H1 (cell line): ENCODE data around the gene SRGAP2C. TPM values are rescaled to one million over a fixed set of nuclear protein-coding genes. Genes with fewer than 3 reads are reported as not detected.
"Not testable (repeated sequence)": the region's sequence is repeated elsewhere in the genome, so short reads cannot be mapped to it uniquely, and the experiment has no call there.

Experiments
- CTCF ChIA-PET: fragments of 300-600 bp; sonication (Branson Sonifier 250); formaldehyde crosslinking; loops from one replicate; lab custom pipeline; 2021; ENCODE audit not compliant: partially characterized antibody; lab: Charles Lee
- POLR2A ChIA-PET: fragments of 300-600 bp; sonication (Branson Sonifier 250); formaldehyde crosslinking; loops from one replicate; lab custom pipeline; 2021; ENCODE audit warnings: inconsistent platforms; ENCODE audit not compliant: partially characterized antibody; lab: Charles Lee
- DNase-seq, 2 experiments: peaks; one replicate each; pipeline versions ENCODE4 v3.0.0 to v3.0.0-alpha.2; 2010 to 2022; ENCODE audit warnings: low spot score in 2 of 2, low read depth in 1 of 2, mixed read lengths in 1 of 2
- FAIRE-seq: peaks from 2 replicates; lab custom pipeline; 2011; peaks lifted over from hg19 to GRCh38; lab: Jason Lieb, UNC
- H2AFZ ChIP-seq: 2 replicates; pipeline ENCODE4 v1.8.1; 2012; ENCODE audit warnings: low read length, inconsistent platforms
- H2AK5ac ChIP-seq: 2 replicates; pipeline ENCODE4 v1.6.1; 2013; ENCODE audit warnings: low read depth, low read length
- H2BK120ac ChIP-seq: replicated peaks from 2 replicates; pipeline ENCODE3; 2013; ENCODE audit warnings: low read depth, low read length, inconsistent platforms
- H2BK12ac ChIP-seq: 2 replicates; pipeline ENCODE4 v1.6.1; 2013; ENCODE audit warnings: low read depth, low read length
- H2BK15ac ChIP-seq: 2 replicates; pipeline ENCODE4 v1.6.1; 2013; ENCODE audit warnings: low read length
- H2BK20ac ChIP-seq: 2 replicates; pipeline ENCODE4 v1.6.1; 2013; ENCODE audit warnings: low read length
- H2BK5ac ChIP-seq: 2 replicates; pipeline ENCODE4 v1.6.1; 2013; ENCODE audit warnings: low read depth, low read length
- H3K14ac ChIP-seq: 2 replicates; pipeline ENCODE4 v1.6.1; 2013; ENCODE audit warnings: inconsistent platforms; ENCODE audit not compliant: insufficient read length
- H3K18ac ChIP-seq: 2 replicates; pipeline ENCODE4 v1.6.1; 2013; ENCODE audit warnings: low read length; ENCODE audit errors: extremely low read depth
- H3K23ac ChIP-seq: 2 replicates; pipeline ENCODE4 v1.6.1; 2013; ENCODE audit warnings: inconsistent platforms; ENCODE audit not compliant: insufficient read length
- H3K23me2 ChIP-seq: 2 replicates; pipeline ENCODE4 v1.6.1; 2013; ENCODE audit warnings: low read depth, low read length
- H3K27ac ChIP-seq: 2 replicates; pipeline ENCODE4 v1.6.1; 2011; ENCODE audit warnings: low read depth, low read length, inconsistent platforms
- H3K27me3 ChIP-seq, 4 experiments: replicated peaks in 1 of 4; 1 replicate in 1 of 4; 2 replicates in 3 of 4; pipeline versions ENCODE4 v1.6.1 to v1.8.1; 2011 to 2013; ENCODE audit warnings: low read length in 3 of 4, mild to moderate bottlenecking in 3 of 4, inconsistent platforms in 2 of 4, mixed read lengths in 2 of 4, moderate library complexity in 1 of 4; ENCODE audit not compliant: control insufficient read depth in 3 of 4, insufficient read depth in 3 of 4; ENCODE audit errors: extremely low read depth in 1 of 4
- H3K36me3 ChIP-seq, 4 experiments: 2 replicates each; pipeline versions ENCODE4 v1.6.1 to v1.8.1; 2011 to 2013; ENCODE audit warnings: mild to moderate bottlenecking in 4 of 4, low read length in 3 of 4, moderate library complexity in 2 of 4, control low read depth in 1 of 4, inconsistent platforms in 1 of 4; ENCODE audit not compliant: insufficient read depth in 4 of 4, control insufficient read depth in 2 of 4
- H3K4ac ChIP-seq: replicated peaks from 2 replicates; pipeline ENCODE3; 2013; ENCODE audit warnings: low read length, low read depth, mixed read lengths, inconsistent platforms; ENCODE audit not compliant: insufficient read length
- H3K4me1 ChIP-seq, 4 experiments: replicated peaks in 1 of 4; 1 replicate in 1 of 4; 2 replicates in 3 of 4; pipeline versions ENCODE4 v1.6.1 to v1.8.1; 2011 to 2013; ENCODE audit warnings: low read length in 3 of 4, inconsistent platforms in 2 of 4, mixed read lengths in 1 of 4; ENCODE audit not compliant: insufficient read depth in 4 of 4, control insufficient read depth in 3 of 4
- H3K4me2 ChIP-seq, 2 experiments: 2 replicates each; pipeline versions ENCODE4 v1.6.1 to v1.8.1; 2011 to 2013; ENCODE audit warnings: low read depth in 2 of 2, low read length in 2 of 2, control low read depth in 1 of 2, inconsistent platforms in 1 of 2, mild to moderate bottlenecking in 1 of 2; ENCODE audit not compliant: insufficient read depth in 1 of 2
- H3K4me3 ChIP-seq, 4 experiments: fragments of 200-600, 300-600 bp in 1 of 4; sonication (generic), shearing (Covaris generic), sonication (Bioruptor Twin) in 1 of 4; 2 replicates each; pipeline versions ENCODE4 v1.5.1 to v1.8.1; 2011 to 2016; ENCODE audit warnings: low read length in 4 of 4, low read depth in 3 of 4, control low read depth in 2 of 4, inconsistent platforms in 2 of 4, mild to moderate bottlenecking in 2 of 4, mixed read lengths in 1 of 4, moderate library complexity in 1 of 4; ENCODE audit not compliant: insufficient read depth in 2 of 4; ENCODE audit errors: extremely low read depth in 1 of 4
- H3K56ac ChIP-seq: replicated peaks from 2 replicates; pipeline ENCODE3; 2013; ENCODE audit warnings: low read depth, mild to moderate bottlenecking, mixed read lengths, low read length, inconsistent platforms; ENCODE audit not compliant: insufficient read length
- H3K79me1 ChIP-seq: 2 replicates; pipeline ENCODE4 v1.6.1; 2013; ENCODE audit warnings: low read depth, low read length, control low read depth
- H3K79me2 ChIP-seq, 2 experiments: 2 replicates each; pipeline versions ENCODE4 v1.6.1 to v1.8.1; 2012 to 2013; ENCODE audit warnings: low read length in 2 of 2, mild to moderate bottlenecking in 2 of 2, inconsistent platforms in 1 of 2; ENCODE audit not compliant: insufficient read depth in 2 of 2, control insufficient read depth in 1 of 2
- H3K9ac ChIP-seq, 4 experiments: replicated peaks in 1 of 4; 1 replicate in 1 of 4; 2 replicates in 3 of 4; pipeline versions ENCODE4 v1.6.1 to v1.8.1; 2011 to 2013; ENCODE audit warnings: low read depth in 3 of 4, low read length in 3 of 4, control low read depth in 2 of 4, mild to moderate bottlenecking in 2 of 4, moderate library complexity in 2 of 4, inconsistent platforms in 1 of 4; ENCODE audit errors: extremely low read depth in 1 of 4
- H3K9me3 ChIP-seq, 2 experiments: 2 replicates each; pipeline versions ENCODE4 v1.6.1 to v1.8.1; 2012 to 2013; ENCODE audit warnings: mild to moderate bottlenecking in 2 of 2, moderate library complexity in 2 of 2, control low read depth in 1 of 2, inconsistent platforms in 1 of 2, low read depth in 1 of 2, low read length in 1 of 2, mixed read lengths in 1 of 2; ENCODE audit not compliant: insufficient read depth in 2 of 2
- H4K20me1 ChIP-seq, 2 experiments: replicated peaks in 1 of 2; 2 replicates each; pipeline versions ENCODE3 to v1.8.1; 2011 to 2013; ENCODE audit warnings: inconsistent platforms in 2 of 2, low read length in 2 of 2, mild to moderate bottlenecking in 1 of 2; ENCODE audit not compliant: insufficient read depth in 2 of 2, control insufficient read depth in 1 of 2
- H4K5ac ChIP-seq: 2 replicates; pipeline ENCODE4 v1.6.1; 2013; ENCODE audit warnings: low read length, low read depth, mixed read lengths, inconsistent platforms; ENCODE audit not compliant: insufficient read length
- H4K8ac ChIP-seq: 2 replicates; pipeline ENCODE4 v1.8.0; 2013; ENCODE audit warnings: mild to moderate bottlenecking, moderate library complexity, low read length, inconsistent platforms; ENCODE audit not compliant: insufficient read depth; ENCODE audit errors: extremely low read depth
- H4K91ac ChIP-seq: replicated peaks from 2 replicates; pipeline ENCODE3; 2013; ENCODE audit warnings: low read length, mixed read lengths, inconsistent platforms; ENCODE audit not compliant: insufficient read length
- WGBS, 2 experiments: shearing (Covaris generic) in 1 of 2; methylation state at CpG; one replicate each; pipeline versions ENCODE4 v1.1.6 to v1.1.7; 2013 to 2015; ENCODE audit warnings: low lambda C conversion rate in 2 of 2, mixed read lengths in 2 of 2, inconsistent platforms in 1 of 2, low coverage in 1 of 2, missing lambda C conversion rate in 1 of 2; ENCODE audit not compliant: insufficient replicate concordance in 2 of 2, insufficient coverage in 1 of 2, insufficient read length in 1 of 2; ENCODE audit errors: extremely low coverage in 1 of 2, missing lambda C conversion rate in 1 of 2; 5-methylcytosine and 5-hydroxymethylcytosine counted together
- polyA plus RNA-seq, 7 experiments: library from polyadenylated mRNA; depleted of rRNA in 3 of 7; stranded (reverse) in 5 of 7; unstranded in 2 of 7; fragments of >200 nt in 5 of 7; fragments of 200-250 nt in 2 of 7; gene quantifications; 1 replicate in 5 of 7; 2 replicates in 1 of 7; 4 replicates in 1 of 7; pipeline versions ENCODE4 v1.2.1 to v1.2.3, GENCODE V29; 2011 to 2013; ENCODE audit warnings: missing spikeins in 2 of 7, mixed read lengths in 2 of 7
- total RNA-seq: library from RNA; stranded (reverse); fragmentation: NEBNext Ultra II Directional; extraction: Animal tissue kit (Norgen Biotek cat#: 25700); gene quantifications from 2 replicates; pipeline ENCODE4 v1.2.1, GENCODE V29; 2021

SRGAP2C gene
- total and polyA plus RNA-seq, 2 of the 8 experiments (the other 6 are each of a cell fraction or from before 2014, with no cell fraction given): 2.5 to 25.2 TPM

DNA sequence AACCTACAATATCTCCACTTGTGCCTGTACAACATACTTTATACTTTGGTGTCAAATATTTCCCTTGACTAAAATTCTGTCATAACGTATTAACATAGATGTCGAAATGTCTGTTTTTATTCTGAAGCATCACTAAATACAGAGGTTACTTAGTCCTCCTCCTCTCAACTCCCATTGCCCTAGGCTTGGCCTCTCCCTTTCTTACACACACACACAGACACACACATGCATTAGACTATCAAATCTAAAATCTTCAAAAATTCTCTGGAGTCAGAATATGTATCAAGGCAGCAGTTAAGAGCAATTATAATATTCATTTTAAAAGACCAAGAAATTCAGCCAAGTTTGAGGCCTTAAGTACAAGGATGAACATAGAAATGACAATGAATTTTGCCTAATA is 8.1 kb upstream of the SRGAP2C start:
- H3K23ac ChIP-seq, H2BK15ac ChIP-seq, POLR2A ChIA-PET, H2BK120ac ChIP-seq, FAIRE-seq, H2BK20ac ChIP-seq, H3K36me3 ChIP-seq, H4K8ac ChIP-seq, H2BK5ac ChIP-seq, H3K14ac ChIP-seq, H3K23me2 ChIP-seq, H3K4ac ChIP-seq, H3K79me1 ChIP-seq, H2AK5ac ChIP-seq, H3K18ac ChIP-seq, H3K9ac ChIP-seq, H3K27ac ChIP-seq, H3K4me3 ChIP-seq, H2BK12ac ChIP-seq, H4K5ac ChIP-seq, H3K4me1 ChIP-seq, H3K27me3 ChIP-seq, DNase-seq, H3K79me2 ChIP-seq, H3K9me3 ChIP-seq, H4K20me1 ChIP-seq, H3K56ac ChIP-seq, CTCF ChIA-PET, H4K91ac ChIP-seq, H2AFZ ChIP-seq, H3K4me2 ChIP-seq: not testable (repeated sequence)
- WGBS, 2 experiments: 79% methylated on average over 2 of the region's 2 CpGs; no CpG with 5 or more reads in 1 of the 2 experiments

DNA sequence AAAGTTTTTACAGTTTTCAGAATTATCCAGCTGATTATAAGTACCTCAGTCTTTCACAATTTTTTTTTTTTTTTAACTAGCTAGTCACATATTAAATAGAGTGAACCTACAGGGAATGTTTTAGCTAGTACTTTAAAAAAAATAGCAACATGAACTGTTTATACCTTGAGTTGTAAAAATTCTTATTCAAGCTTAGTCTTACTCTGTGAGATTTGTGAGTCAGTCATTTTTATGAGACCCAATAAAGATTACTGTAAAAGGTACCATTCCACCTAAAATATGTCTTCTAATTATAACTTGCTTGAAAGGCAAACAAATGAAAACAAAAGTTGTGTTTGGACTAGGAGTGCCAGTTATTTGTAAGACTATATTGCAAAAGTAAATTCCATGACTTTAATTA is 6.6 kb upstream of the SRGAP2C start:
- H2BK20ac ChIP-seq, H3K14ac ChIP-seq, H3K4ac ChIP-seq, H2BK12ac ChIP-seq, H2BK5ac ChIP-seq, H3K79me1 ChIP-seq, H3K9me3 ChIP-seq, H3K9ac ChIP-seq, H2AK5ac ChIP-seq, H3K56ac ChIP-seq, H4K91ac ChIP-seq, H4K20me1 ChIP-seq, H3K79me2 ChIP-seq, H2BK120ac ChIP-seq, H4K8ac ChIP-seq, POLR2A ChIA-PET, FAIRE-seq, H3K23me2 ChIP-seq, H3K23ac ChIP-seq, H3K27ac ChIP-seq, H3K4me3 ChIP-seq, H3K36me3 ChIP-seq, DNase-seq, H3K4me2 ChIP-seq, H2BK15ac ChIP-seq, H3K27me3 ChIP-seq, H3K4me1 ChIP-seq, H3K18ac ChIP-seq, CTCF ChIA-PET, H2AFZ ChIP-seq, H4K5ac ChIP-seq: not testable (repeated sequence)
